CD14-positive monocyte (primary cell): ENCODE measurements around the gene LPIN1. TPM values are rescaled to one million over a fixed set of nuclear protein-coding genes. Genes with fewer than 3 reads are reported as not detected.
A peak's percentile ranks its signal among the peaks of the same experiment; 100 is the strongest.

Experiments
- DNase-seq, 3 donors: peaks; one replicate each; pipeline ENCODE4 v3.0.0-alpha.2; 2011 to 2022
- H2AFZ ChIP-seq: 2 replicates; pipeline ENCODE4 v1.6.0; 2012; ENCODE audit warnings: mild to moderate bottlenecking, low read depth, low read length, inconsistent platforms; ENCODE audit not compliant: insufficient read depth, poor library complexity, severe bottlenecking
- H3K27ac ChIP-seq, 2 donors: 1 replicate in 1 of 2; 2 replicates in 1 of 2; pipeline ENCODE4 v1.5.1; 2012 to 2013; ENCODE audit warnings: low read length in 2 of 2, control low read depth in 1 of 2, inconsistent platforms in 1 of 2, low read depth in 1 of 2, mild to moderate bottlenecking in 1 of 2
- H3K27me3 ChIP-seq, 2 donors: one replicate each; pipeline versions ENCODE4 v1.6.0 to v1.6.1; 2011 to 2013; ENCODE audit warnings: low read length in 2 of 2; ENCODE audit not compliant: control insufficient read depth in 2 of 2, insufficient read depth in 2 of 2
- H3K36me3 ChIP-seq, 2 donors: replicated peaks in 1 of 2; 1 replicate in 1 of 2; 2 replicates in 1 of 2; pipeline versions ENCODE4 v1.5.1 to v1.6.1; 2012 to 2013; ENCODE audit warnings: low read length in 2 of 2, control low read depth in 1 of 2, inconsistent platforms in 1 of 2, mild to moderate bottlenecking in 1 of 2; ENCODE audit not compliant: insufficient read depth in 2 of 2, control insufficient read depth in 1 of 2
- H3K4me1 ChIP-seq, 2 donors: 1 replicate in 1 of 2; 2 replicates in 1 of 2; pipeline versions ENCODE4 v1.5.1 to v1.6.1; 2012 to 2013; ENCODE audit warnings: low read length in 2 of 2, control low read depth in 1 of 2, inconsistent platforms in 1 of 2, mild to moderate bottlenecking in 1 of 2, moderate library complexity in 1 of 2; ENCODE audit not compliant: insufficient read depth in 2 of 2, control insufficient read depth in 1 of 2
- H3K4me2 ChIP-seq: replicated peaks from 2 replicates; pipeline ENCODE3; 2012; ENCODE audit warnings: low read length, moderate library complexity, mild to moderate bottlenecking; ENCODE audit not compliant: poor library complexity, severe bottlenecking; ENCODE audit errors: extremely low read depth
- H3K4me3 ChIP-seq, 3 experiments: fragments of 200-600 bp in 1 of 3; sonication (generic) in 1 of 3; replicated peaks in 1 of 3; 1 replicate in 2 of 3; 2 replicates in 1 of 3; pipeline ENCODE4 v1.5.1; 2011 to 2013; ENCODE audit warnings: low read length in 3 of 3, mild to moderate bottlenecking in 3 of 3, control low read depth in 2 of 3, low read depth in 2 of 3, inconsistent platforms in 1 of 3, moderate library complexity in 1 of 3
- H3K79me2 ChIP-seq: 2 replicates; pipeline ENCODE4 v1.6.0; 2012; ENCODE audit warnings: mild to moderate bottlenecking, control low read depth, inconsistent platforms, low read length, moderate library complexity; ENCODE audit not compliant: insufficient read depth
- H3K9ac ChIP-seq: 2 replicates; pipeline ENCODE4 v1.6.0; 2017; ENCODE audit warnings: low read length, mild to moderate bottlenecking; ENCODE audit not compliant: insufficient read depth, poor library complexity, severe bottlenecking
- H3K9me3 ChIP-seq, 2 donors: replicated peaks in 1 of 2; 1 replicate in 1 of 2; 2 replicates in 1 of 2; pipeline versions ENCODE4 v1.5.1 to v1.6.1; 2012 to 2013; ENCODE audit warnings: low read length in 2 of 2, control low read depth in 1 of 2; ENCODE audit not compliant: control insufficient read depth in 1 of 2, insufficient read depth in 1 of 2
- H4K20me1 ChIP-seq: 2 replicates; pipeline ENCODE4 v1.6.0; 2012; ENCODE audit warnings: mild to moderate bottlenecking, low read length, control low read depth, moderate library complexity; ENCODE audit not compliant: insufficient read depth
- H3K27ac Mint-ChIP-seq, 7 donors: one replicate each; pipeline ENCODE4 v1.8.0; 2020; ENCODE audit warnings: mild to moderate bottlenecking in 7 of 7, mixed read lengths in 7 of 7, moderate library complexity in 6 of 7, inconsistent platforms in 2 of 7
- H3K27me3 Mint-ChIP-seq, 3 donors: one replicate each; pipeline ENCODE4 v1.8.0; 2021 to 2022; ENCODE audit warnings: low read depth in 3 of 3, mild to moderate bottlenecking in 3 of 3, mixed read lengths in 3 of 3, moderate library complexity in 3 of 3, inconsistent platforms in 1 of 3
- H3K36me3 Mint-ChIP-seq, 2 donors: one replicate each; pipeline ENCODE4 v1.8.0; 2020; ENCODE audit warnings: mixed read lengths in 2 of 2, inconsistent platforms in 1 of 2, mild to moderate bottlenecking in 1 of 2
- H3K4me1 Mint-ChIP-seq: one replicate; pipeline ENCODE4 v1.8.0; 2020; ENCODE audit warnings: mild to moderate bottlenecking, mixed read lengths
- H3K4me3 Mint-ChIP-seq, 2 donors: one replicate each; pipeline ENCODE4 v1.8.0; 2020; ENCODE audit warnings: mild to moderate bottlenecking in 2 of 2, mixed read lengths in 2 of 2, moderate library complexity in 1 of 2
- H3K9me3 Mint-ChIP-seq, 7 donors: one replicate each; pipeline ENCODE4 v1.8.0; 2020 to 2022; ENCODE audit warnings: mixed read lengths in 7 of 7, mild to moderate bottlenecking in 6 of 7, moderate library complexity in 6 of 7, inconsistent platforms in 2 of 7
- WGBS: methylation state at CpG from one replicate; pipeline ENCODE4 v1.1.5; 2013; ENCODE audit warnings: missing lambda C conversion rate; ENCODE audit not compliant: insufficient coverage; 5-methylcytosine and 5-hydroxymethylcytosine counted together
- intact Hi-C, 2 donors: fragments of 100-400 bp; cut with micrococcal nuclease; formaldehyde crosslinking; loops; one replicate each; pipeline versions ENCODE4 v1.15.0 to v1.15.1; 2023
- polyA plus RNA-seq, 3 donors: library from polyadenylated mRNA; depleted of rRNA in 1 of 3; unstranded in 2 of 3; stranded (reverse) in 1 of 3; fragments of 300-500 nt in 2 of 3; fragments of >200 nt in 1 of 3; fragmentation: Illumina TruSeq in 2 of 3; gene quantifications; 1 replicate in 2 of 3; 2 replicates in 1 of 3; pipeline ENCODE4 v1.2.3, GENCODE V29; 2012 to 2021
- TF ChIP-seq, protein P1 (sequence below): fragments of 200-600 bp; IDR thresholded peaks from one replicate; pipeline ENCODE4 v1.8.0; 2022; ENCODE audit warnings: antibody characterized with exemption, mild to moderate bottlenecking

The LPIN1 gene
- polyA plus RNA-seq, 3 donors: 1.8 to 17.6 (median 2.7) TPM

DNA sequence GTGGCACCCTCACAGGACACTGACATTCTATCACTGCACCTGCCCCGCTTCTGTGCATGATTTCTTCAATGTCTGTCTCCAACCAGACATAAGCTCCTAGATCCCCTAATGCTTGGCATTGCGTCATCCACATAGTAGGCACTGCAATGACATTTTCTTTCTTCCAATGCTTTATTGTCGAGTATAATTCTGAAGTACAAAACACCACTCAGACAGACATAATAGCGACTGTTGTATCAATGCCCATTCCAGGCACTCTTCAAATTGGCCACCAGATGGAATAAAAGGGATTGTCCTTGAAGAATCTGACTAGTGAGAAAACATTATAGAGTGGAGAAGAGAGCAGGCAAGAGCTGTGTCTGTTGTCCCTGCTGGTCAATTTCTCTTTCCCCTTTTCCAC lies 89.0 kb downstream of the LPIN1 start:
- peak in 1 of 3 donors; percentile 17 for DNase-seq
- WGBS: 75% methylated on average over 1 of the region's 4 CpGs
- no peak overlapping the region for H3K27ac Mint-ChIP-seq
- peaks cover 18 to 38% of the 10 kb centered on the region in 2 donors for H3K27me3 ChIP-seq
- H3K36me3 Mint-ChIP-seq: peaks cover 6 to 12% of the 10 kb centered on the region in 2 donors
- no peaks in the 10 kb centered on the region for H3K79me2 ChIP-seq
- TF ChIP-seq, protein P1, sequence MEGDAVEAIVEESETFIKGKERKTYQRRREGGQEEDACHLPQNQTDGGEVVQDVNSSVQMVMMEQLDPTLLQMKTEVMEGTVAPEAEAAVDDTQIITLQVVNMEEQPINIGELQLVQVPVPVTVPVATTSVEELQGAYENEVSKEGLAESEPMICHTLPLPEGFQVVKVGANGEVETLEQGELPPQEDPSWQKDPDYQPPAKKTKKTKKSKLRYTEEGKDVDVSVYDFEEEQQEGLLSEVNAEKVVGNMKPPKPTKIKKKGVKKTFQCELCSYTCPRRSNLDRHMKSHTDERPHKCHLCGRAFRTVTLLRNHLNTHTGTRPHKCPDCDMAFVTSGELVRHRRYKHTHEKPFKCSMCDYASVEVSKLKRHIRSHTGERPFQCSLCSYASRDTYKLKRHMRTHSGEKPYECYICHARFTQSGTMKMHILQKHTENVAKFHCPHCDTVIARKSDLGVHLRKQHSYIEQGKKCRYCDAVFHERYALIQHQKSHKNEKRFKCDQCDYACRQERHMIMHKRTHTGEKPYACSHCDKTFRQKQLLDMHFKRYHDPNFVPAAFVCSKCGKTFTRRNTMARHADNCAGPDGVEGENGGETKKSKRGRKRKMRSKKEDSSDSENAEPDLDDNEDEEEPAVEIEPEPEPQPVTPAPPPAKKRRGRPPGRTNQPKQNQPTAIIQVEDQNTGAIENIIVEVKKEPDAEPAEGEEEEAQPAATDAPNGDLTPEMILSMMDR: no peak
- H2AFZ ChIP-seq: no peak overlapping the region
- H3K4me3 ChIP-seq: no peak overlapping the region
- H3K4me3 Mint-ChIP-seq: no peak overlapping the region
- intact Hi-C loops: no loop called here
- peaks cover 10 to 15% of the 10 kb centered on the region in 2 donors for H3K9me3 ChIP-seq
- H3K36me3 ChIP-seq: no peaks in the 10 kb centered on the region
- H3K27me3 Mint-ChIP-seq: peaks cover 32 to 42% (median 34%) of the 10 kb centered on the region in 3 donors
- no peaks in the 10 kb centered on the region for H4K20me1 ChIP-seq
- peaks cover 9 to 22% (median 15%) of the 10 kb centered on the region in 7 donors for H3K9me3 Mint-ChIP-seq
- H3K9ac ChIP-seq: no peak overlapping the region
- H3K4me2 ChIP-seq: no peak overlapping the region
- peaks cover 19 to 28% of the 10 kb centered on the region in 2 donors for H3K4me1 ChIP-seq
- no peak overlapping the region for H3K27ac ChIP-seq
- H3K4me1 Mint-ChIP-seq: peaks cover 37% of the 10 kb centered on the region

DNA sequence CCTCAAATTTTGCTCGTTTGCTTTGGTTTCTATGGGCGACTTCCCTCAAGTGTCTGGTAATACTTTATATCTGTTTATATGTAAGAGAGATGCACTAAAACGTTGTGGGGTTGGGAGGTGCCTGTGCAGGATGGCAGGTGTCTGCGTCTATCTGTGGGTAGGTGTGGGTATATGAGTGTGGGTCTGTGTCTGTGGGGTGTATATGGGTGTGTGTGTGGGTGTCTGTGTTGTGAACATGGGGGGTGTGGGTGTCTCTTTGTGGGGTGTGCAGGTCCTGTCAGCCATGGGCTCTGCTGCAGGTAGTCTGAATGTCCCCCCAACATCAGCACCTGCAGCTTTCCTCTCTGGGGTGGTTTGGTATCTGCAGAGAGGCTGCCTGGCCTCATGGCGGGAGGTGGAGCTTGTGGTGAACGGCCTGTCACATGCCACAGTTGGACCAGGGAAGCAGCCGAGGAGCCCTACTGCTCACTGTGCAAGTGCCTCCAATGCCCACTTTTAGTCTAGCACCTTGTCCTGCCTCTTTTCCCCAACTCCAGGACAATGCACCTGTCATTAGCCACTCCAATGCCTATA lies 90.3 kb downstream of the LPIN1 start:
- TF ChIP-seq, protein P1: no peak
- Mint-ChIP-seq H3K27ac (no peak overlapping the region), H3K4me1 (peaks cover 25% of the 10 kb centered on the region), H3K27me3 (peaks cover 29 to 42% (median 34%) of the 10 kb centered on the region in 3 donors), H3K36me3 (peaks cover 4 to 12% of the 10 kb centered on the region in 2 donors), H3K9me3 (peaks cover 9 to 22% (median 15%) of the 10 kb centered on the region in 7 donors), H3K4me3 (peak overlapping the region in 1 of 2 donors; percentile 61)
- Histone ChIP-seq H3K36me3 (no peaks in the 10 kb centered on the region), H3K4me2 (no peak overlapping the region), H3K4me3 (no peak overlapping the region), H3K79me2 (no peaks in the 10 kb centered on the region), H3K9ac (no peak overlapping the region), H3K27ac (no peak overlapping the region), H4K20me1 (no peaks in the 10 kb centered on the region), H3K9me3 (peaks cover 10 to 15% of the 10 kb centered on the region in 2 donors), H3K4me1 (peaks cover 6 to 15% of the 10 kb centered on the region in 2 donors), H3K27me3 (peaks cover 18 to 39% of the 10 kb centered on the region in 2 donors), H2AFZ (no peak overlapping the region)
- intact Hi-C loops: no loop called here
- WGBS: 50% methylated on average over 5 of the region's 7 CpGs
- no peak for DNase-seq
